ENCODE results near the gene PTPN5.

DNA sequence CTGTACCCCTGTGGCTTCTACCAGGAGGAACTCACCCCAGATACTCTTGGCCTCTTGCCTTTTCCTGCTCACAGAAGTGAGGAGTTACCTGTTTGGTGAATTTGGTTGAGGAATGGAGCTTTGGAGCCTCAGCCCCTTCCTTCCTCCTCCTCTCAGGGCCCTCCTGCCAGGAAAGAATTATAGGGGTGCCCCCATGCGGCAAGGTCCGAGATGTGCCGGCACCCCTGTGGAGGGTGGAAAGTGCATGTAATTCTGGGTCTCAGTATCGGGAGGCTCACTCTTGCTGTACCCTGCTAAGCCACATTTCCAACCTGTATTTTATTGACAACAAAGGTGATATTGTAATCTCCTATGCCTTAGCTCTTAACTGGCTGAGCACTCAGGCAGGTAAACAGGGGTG is 51.9 kb downstream of the PTPN5 start:
- TF ChIP-seq POLR2AphosphoS5 (IDR thresholded peaks at IDR 0.05; ENCODE audit: borderline replicate concordance, low read depth, low read length) = no peak
- no peak for TF ChIP-seq EZH2 (IDR thresholded peaks at IDR 0.05)
